Mucosa of gallbladder (tissue), 1 donor: ENCODE results near the gene GPR34. TPM values are rescaled to one million over a fixed set of nuclear protein-coding genes. Genes with fewer than 3 reads are reported as not detected.

Experiments
- DNase-seq: peaks from one replicate; pipeline ENCODE4 v3.0.0-alpha.2; 2020; ENCODE audit warnings: low spot score
- total RNA-seq: library from RNA; stranded (reverse); gene quantifications from one replicate; pipeline ENCODE4 v1.2.1, GENCODE V29; 2021
- donor health status: DM: no; HTN: no; CAD: no.

The GPR34 gene
- total RNA-seq, 1 donor from 2014 or later: 20.9 TPM

- no peak for DNase-seq
These were observed 45.8 kb downstream of the GPR34 start for GRCh38 chrX:41734530-41734929.

GRCh38 chrX:41737065-41737464 lies 48.3 kb downstream of the GPR34 start:
- DNase-seq: no peak

- DNase-seq: no peak
These were observed 51.1 kb downstream of the GPR34 start for GRCh38 chrX:41739871-41740270.

Other genes with a start within 250 kb of the GPR34 start
- gene NYX, start 241.6 kb upstream of the GPR34 start, total RNA-seq: not detected
- gene GPR82, start 35.2 kb downstream of the GPR34 start, total RNA-seq: 1.2 TPM
- gene CASK, start 234.6 kb downstream of the GPR34 start, total RNA-seq: 56.1 TPM